Progenitor cell of endocrine pancreas (in vitro differentiated cells): Measurements from ENCODE around the gene KRT37. TPM values are rescaled to one million over a fixed set of nuclear protein-coding genes. Genes with fewer than 3 reads are reported as not detected.

Experiments used
- DNase-seq: peaks from one replicate; pipeline ENCODE4 v3.0.0; 2021; ENCODE audit warnings: low spot score; ENCODE audit not compliant: unreplicated experiment
- H3K27ac Mint-ChIP-seq: 2 replicates; pipeline ENCODE4 v1.8.0; 2021; ENCODE audit warnings: mild to moderate bottlenecking, moderate library complexity, mixed read lengths
- H3K27me3 Mint-ChIP-seq: 2 replicates; pipeline ENCODE4 v1.8.0; 2021; ENCODE audit warnings: mixed read lengths
- H3K36me3 Mint-ChIP-seq: 2 replicates; pipeline ENCODE4 v1.8.0; 2022; ENCODE audit warnings: mixed read lengths; ENCODE audit not compliant: insufficient read depth
- H3K4me1 Mint-ChIP-seq: 2 replicates; pipeline ENCODE4 v1.8.0; 2021; ENCODE audit warnings: low read depth, mixed read lengths
- H3K4me3 Mint-ChIP-seq: 2 replicates; pipeline ENCODE4 v1.8.0; 2021; ENCODE audit warnings: low read depth, mild to moderate bottlenecking, moderate library complexity, mixed read lengths
- H3K9me3 Mint-ChIP-seq: 2 replicates; pipeline ENCODE4 v1.8.0; 2021; ENCODE audit warnings: low read depth, mixed read lengths
- CTCF ChIP-seq: fragments of 200-600 bp; sonication (generic); IDR thresholded peaks from one replicate; pipeline ENCODE4 v1.5.0; 2021; ENCODE audit warnings: antibody characterized with exemption, mild to moderate bottlenecking; ENCODE audit not compliant: unreplicated experiment
- long read RNA-seq: library from polyadenylated mRNA; unstranded; transcript quantifications from one replicate; pipeline ENCODE4 v2.0.0, GENCODE V29; 2020
- total RNA-seq: library from RNA; stranded (reverse); gene quantifications from 2 replicates; pipeline ENCODE4 v1.2.1, GENCODE V29; 2021

Gene KRT37
- total RNA-seq: not detected in 2 replicates
- long read RNA-seq: 0 reads

DNA sequence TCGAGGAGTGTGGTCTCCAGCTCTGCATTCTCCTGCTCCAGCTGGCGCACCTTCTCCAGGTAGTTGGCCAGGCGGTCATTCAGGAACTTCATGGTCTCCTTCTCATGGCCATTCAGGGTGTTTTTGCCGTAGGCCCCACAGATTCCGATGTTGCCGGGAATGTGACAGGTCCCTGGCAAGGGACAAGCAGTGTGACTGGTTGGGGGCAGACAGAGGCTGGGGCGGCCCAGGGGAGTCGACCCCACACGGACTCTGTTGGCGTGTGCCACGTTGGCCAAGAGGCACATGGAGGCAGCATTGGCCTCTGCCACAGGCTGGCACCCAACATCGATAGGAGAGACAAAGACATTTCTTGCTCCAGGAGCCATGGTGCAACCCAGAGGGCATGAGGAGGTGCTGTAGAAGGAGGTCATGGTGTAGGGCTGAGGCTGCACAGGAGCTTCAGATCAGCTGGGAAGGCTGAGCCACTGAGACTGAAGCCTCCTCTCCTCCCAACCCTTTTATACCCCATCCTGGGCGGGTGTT is at the start of gene KRT37:
KRT37 (minus strand) TSS at position 475 of the 525 bp plus-strand sequence; CDS start at position 413, 62 bp downstream.
- Mint-ChIP-seq H3K9me3 (no peaks in the 10 kb centered on the region), H3K4me1 (peaks cover 2% of the 10 kb centered on the region), H3K4me3 (no peak within 1 kb of the TSS), H3K27me3 (peaks cover 27% of the 10 kb centered on the region), H3K27ac (no peak within 1 kb of the TSS), H3K36me3 (no peaks in the 10 kb centered on the region)
- no peak for TF ChIP-seq CTCF
- no peak for DNase-seq

DNA sequence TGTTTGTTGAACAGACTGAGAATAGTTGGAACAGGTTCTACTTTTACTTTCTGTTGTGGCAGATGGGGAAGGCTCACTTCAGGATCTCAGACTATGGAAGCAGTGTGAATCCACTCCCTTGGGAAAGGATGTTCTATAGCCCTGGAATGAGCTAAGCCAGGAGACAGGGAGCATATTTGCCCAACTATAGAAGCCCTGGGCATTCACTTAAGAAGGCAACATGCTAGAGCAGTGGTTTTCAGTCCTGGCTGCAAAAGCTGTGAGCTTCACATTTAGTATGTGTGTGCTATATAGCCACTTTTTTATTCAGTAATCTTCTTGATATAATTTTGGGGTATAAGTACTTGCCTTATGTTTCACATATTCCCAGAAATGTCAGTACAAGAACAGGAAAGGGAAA is 44.0 kb upstream of the KRT37 start:
- Mint-ChIP-seq H3K4me3 (no peak overlapping the region), H3K27me3 (peaks cover 8% of the 10 kb centered on the region), H3K27ac (no peak overlapping the region), H3K36me3 (no peaks in the 10 kb centered on the region), H3K4me1 (no peaks in the 10 kb centered on the region), H3K9me3 (peaks cover 8% of the 10 kb centered on the region)
- no peak for DNase-seq
- no peak for TF ChIP-seq CTCF

DNA sequence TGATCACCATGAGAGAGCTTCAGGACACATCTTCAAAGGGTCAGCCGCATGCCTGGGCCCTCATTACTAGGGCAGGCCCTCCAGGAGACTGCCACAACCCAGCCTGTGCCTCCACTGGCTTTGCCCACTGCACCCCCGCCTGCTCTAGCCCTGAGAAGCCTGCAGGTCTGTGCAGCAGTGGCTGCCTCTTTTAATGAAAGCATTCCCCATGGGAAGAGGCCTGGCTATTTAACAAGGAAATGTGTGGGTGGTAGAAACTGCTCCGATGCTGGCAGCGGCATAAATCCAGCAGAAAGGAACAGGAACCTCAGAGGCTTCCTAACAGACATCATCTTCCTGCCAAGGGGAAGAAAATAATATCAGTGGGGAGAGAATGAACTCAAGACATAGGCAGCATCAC is 43.2 kb upstream of the KRT37 start:
- Mint-ChIP-seq H3K9me3 (peaks cover 8% of the 10 kb centered on the region), H3K27me3 (peaks cover 8% of the 10 kb centered on the region), H3K4me3 (no peak overlapping the region), H3K27ac (no peak overlapping the region), H3K4me1 (no peaks in the 10 kb centered on the region), H3K36me3 (no peaks in the 10 kb centered on the region)
- no peak for TF ChIP-seq CTCF
- DNase-seq: no peak

DNA sequence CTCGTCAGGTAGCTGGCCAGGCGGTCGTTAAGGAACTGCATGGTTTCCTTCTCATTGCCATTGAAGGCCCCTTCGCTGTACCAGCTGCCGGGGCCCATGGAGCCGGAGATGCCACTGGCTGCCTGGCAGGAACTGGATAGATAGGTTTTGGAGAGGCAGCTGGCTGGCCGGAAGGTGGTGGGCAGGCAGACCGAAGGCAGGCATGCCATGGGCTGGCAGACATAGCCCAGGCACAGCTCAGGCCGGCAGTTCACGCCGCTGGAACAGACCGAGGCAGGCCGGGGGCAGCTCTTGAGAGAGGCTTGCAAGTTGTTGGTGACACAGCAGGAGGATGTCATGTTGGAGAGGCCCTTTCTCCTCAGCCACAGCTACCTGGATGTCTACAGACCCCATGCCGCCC is 42.6 kb upstream of the KRT37 start, which contains the start of gene KRT32:
KRT32 (minus strand) TSS at position 399 of the 400 bp plus-strand sequence; CDS start at position 338, 61 bp downstream.
- no peak for TF ChIP-seq CTCF
- Mint-ChIP-seq H3K4me3 (no peak within 1 kb of the TSS), H3K27me3 (peaks cover 8% of the 10 kb centered on the region), H3K9me3 (peaks cover 8% of the 10 kb centered on the region), H3K27ac (no peak within 1 kb of the TSS), H3K36me3 (no peaks in the 10 kb centered on the region), H3K4me1 (no peaks in the 10 kb centered on the region)
- DNase-seq: no peak

GRCh38 chr17:41464682-41465081 is 40.3 kb upstream of the KRT37 start:
- TF ChIP-seq CTCF: no peak
- Mint-ChIP-seq H3K36me3 (no peaks in the 10 kb centered on the region), H3K27ac (no peak overlapping the region), H3K27me3 (peaks cover 6% of the 10 kb centered on the region), H3K4me1 (no peaks in the 10 kb centered on the region), H3K4me3 (no peak overlapping the region), H3K9me3 (peaks cover 3% of the 10 kb centered on the region)
- DNase-seq: no peak
